ENCODE measurements around the gene NFATC2.

GRCh38 chr20:51574248-51575033 is 31.9 kb upstream of the NFATC2 start:
- TF ChIP-seq EP300 (IDR thresholded peaks at IDR 0.05), result no peak
- no peak for TF ChIP-seq CTCF (IDR thresholded peaks at IDR 0.05)

Measured in esophagus muscularis mucosa (tissue), 3 donors.